Ureter (tissue), 1 donor: ENCODE data around the gene TMEM135. TPM values are rescaled to one million over a fixed set of nuclear protein-coding genes. Genes with fewer than 3 reads are reported as not detected.
"Not testable (repeated sequence)": the region's sequence is repeated elsewhere in the genome, so short reads cannot be mapped to it uniquely, and the experiment has no call there.

Experiments used
- DNase-seq: peaks from one replicate; pipeline ENCODE4 v3.0.0-alpha.2; 2020; ENCODE audit warnings: low spot score
- total RNA-seq: library from RNA; stranded (reverse); gene quantifications from one replicate; pipeline ENCODE4 v1.2.4, GENCODE V29; 2023
- donor health status: DM: yes; HTN: yes; CAD: no.

TMEM135 gene
- total RNA-seq, 1 donor from 2014 or later: 25.5 TPM

DNA sequence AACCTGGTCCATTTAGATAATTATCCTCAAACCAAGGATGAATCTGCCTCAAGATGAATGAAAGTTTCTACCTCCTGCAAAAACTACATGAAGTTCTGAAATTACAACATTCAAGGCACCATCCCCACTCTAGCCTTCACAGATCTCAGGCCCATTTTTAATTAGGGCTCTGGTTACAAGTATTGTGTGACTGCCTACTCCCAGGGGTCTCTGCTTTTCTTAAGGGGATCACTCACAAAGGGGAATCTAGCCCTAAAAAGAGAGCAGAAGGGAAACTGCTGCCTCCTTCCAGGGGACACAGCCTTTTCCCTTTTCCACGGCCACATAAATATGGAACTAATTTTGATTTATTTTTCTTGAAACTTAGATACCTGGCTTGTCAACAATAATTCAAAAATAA, 17.4 kb upstream of the TMEM135 start:
- no peak for DNase-seq

GRCh38 chr11:87020764-87021365, 16.9 kb upstream of the TMEM135 start:
- no peak for DNase-seq

- no peak for DNase-seq
Measured at GRCh38 chr11:87022254-87022653, 15.5 kb upstream of the TMEM135 start.

GRCh38 chr11:87022738-87023137, 15.0 kb upstream of the TMEM135 start:
- no peak for DNase-seq

DNA sequence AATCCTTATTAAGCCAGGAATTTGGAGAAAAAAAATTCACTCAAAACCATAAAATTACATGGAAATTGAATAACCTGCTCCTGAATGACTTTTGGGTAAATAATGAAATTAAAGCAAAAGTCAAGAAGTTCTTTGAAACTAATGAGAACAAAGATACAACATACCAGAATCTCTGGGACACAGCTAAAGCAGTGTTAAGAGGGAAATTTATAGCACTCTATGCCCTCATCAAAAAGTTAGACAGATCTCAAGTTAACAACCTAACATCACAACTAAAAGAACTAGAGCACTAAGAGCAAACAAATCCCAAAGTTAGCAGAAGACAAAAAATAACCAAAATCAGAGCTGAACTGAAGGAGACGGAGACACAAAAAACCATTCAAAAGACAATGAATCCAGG, 11.3 kb upstream of the TMEM135 start:
- not testable (repeated sequence) for DNase-seq

DNA sequence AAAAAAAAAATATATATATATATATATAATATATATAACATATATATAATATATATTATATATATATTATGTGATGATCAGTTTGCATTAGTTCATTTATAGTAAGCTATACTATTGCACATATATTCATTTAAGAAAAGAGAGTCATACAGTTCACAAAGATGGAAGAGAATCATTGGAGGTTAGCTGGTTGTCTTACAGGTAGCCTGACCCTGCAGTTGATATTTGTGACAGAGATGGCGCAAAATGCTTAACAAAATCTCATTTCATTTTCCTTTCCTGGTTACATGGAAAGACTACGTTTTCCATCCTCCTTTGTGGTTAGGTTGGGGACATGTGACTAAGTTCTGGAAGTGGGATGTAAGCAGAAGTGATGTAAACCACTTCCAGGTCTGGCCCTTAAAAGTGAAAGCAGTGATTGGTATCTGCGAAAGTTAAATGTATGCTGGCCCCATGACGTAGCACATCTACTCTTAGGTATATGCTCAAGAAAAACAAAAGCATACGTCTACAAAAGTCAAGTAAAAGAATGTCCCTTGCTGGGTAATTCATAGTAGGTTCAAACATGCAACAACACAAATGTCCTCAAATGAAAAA, 7.2 kb upstream of the TMEM135 start:
- DNase-seq: no peak

DNA sequence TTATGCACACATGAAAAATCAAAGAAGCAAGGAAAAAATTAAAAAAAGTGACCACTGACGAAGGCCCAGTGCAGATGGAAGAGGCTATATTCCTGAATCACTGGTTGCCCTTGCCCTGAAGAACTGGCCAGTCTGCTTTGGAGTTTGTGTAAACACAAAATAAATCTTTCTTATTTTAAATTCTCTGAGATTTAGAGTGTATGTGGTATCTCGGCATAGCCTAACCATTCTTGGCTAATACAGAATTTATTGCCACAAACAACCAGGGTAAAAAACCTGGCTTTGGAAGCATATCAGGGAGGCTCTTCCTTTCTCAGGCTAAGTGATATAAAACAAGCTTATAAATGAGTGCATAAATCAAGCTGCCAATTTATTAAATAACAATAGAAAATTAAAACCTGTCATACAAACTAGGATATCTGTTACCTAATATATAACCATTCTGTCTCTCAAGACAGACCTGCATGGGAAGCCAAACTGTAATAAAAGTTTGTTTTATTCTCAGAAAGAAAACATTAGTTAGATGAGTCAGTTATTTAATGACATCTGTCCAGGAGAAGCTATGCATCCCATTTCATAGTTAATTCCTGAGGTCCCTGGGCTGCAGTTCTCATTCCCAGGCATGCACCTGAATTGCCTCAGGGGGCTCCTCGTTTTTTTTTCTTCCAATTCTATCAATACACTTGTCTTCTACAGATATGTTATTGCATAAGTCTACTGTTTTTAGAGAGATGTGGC, 6.1 kb upstream of the TMEM135 start:
- no peak for DNase-seq

DNA sequence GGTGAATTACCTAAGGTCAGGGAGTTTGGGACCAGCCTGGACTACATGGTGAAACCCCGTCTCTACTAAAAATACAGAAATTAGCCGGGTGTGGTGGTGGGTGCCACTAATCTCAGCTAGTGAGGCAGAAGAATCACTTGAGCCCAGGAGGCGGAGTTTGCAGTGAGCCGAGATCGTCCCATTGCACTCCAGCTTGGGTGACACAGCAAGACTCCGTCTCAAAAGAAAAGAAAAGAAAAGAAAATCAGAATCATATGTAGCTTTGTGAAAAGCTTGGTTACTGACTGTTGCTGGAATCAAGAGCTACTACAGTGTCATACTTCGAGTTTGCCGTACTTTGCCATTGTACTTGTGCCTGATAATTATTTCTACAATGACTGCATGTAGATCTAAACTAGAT, 4.2 kb upstream of the TMEM135 start:
- DNase-seq: no peak

GRCh38 chr11:87035976-87036583, 1.7 kb upstream of the TMEM135 start:
- no peak for DNase-seq

DNA sequence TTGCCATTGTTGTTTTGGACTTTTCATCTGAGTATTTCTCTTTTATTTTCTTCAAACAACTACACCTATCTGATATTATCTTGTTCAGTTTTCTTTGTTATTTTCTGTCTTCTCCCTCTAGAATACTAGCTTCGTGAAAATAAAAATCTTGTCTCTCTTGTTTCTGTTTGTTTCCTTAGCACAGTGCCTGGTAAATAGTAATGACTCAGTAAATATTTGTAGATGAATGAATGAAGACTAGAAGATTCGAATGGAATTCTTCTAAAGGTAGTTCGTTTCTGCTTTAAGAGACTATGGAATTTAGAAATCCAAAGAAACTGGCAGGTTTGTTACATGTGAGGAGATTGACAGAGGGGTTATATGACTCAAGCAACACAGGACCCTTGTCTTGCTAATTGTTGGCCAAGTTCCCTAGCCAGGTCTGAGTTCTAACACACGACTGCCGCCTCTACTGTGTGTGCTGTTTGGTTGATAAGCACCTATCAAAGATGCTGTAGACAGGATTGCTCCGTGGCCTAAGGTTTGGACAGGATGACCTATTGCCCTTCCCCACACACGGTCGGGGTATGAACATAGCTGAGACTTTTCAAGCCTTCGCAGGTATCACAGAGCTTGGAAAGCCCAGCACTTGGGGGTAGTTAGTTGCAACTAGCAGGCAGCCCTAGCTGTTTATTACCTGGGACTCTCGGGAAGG, 831 bp upstream of the TMEM135 start:
- DNase-seq: no peak

GRCh38 chr11:87038235-87038977, 672 bp downstream of the TMEM135 start:
- DNase-seq: no peak

DNA sequence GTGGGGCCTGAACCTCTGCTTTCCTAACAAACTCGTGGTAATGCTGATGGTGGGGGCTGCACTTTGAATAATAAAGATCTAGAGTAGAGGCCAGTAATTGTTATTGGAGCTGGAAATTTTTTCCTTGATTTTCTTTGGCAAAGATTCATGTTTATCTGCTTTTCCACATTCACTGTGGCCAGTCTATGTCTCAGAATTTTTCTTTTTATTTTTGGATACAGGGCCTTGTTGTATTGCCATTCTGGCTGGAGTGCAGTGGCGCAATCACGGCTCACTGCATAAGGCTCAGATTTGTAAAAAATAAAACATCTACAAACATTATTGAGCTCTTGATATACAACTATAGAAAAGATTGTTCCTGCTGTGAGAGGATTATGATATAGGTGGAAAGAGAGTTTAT, 1.6 kb downstream of the TMEM135 start:
- no peak for DNase-seq

GRCh38 chr11:87043894-87044293, 6.2 kb downstream of the TMEM135 start:
- no peak for DNase-seq

- DNase-seq: no peak
Measured at GRCh38 chr11:87046824-87047223, 9.1 kb downstream of the TMEM135 start.

DNA sequence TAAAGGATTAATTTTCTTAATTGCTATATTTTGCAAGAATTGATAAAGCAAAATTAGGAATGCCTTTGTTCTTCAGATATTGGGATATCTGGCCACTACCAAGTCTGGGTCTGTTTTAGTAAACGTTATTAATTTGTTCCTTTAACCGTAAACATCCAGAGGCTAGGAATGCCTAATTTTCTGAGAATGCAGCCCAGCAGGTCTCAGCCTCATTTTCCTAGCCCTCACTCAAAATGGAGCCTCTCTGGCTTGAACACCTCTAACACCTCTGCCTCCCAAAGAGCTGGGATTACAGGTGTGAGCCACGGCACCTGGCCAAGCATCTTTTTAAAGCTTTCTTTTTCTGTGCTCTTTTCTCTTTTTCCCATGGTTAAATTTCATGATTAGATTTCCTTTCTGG, 18.4 kb downstream of the TMEM135 start:
- DNase-seq: no peak

DNA sequence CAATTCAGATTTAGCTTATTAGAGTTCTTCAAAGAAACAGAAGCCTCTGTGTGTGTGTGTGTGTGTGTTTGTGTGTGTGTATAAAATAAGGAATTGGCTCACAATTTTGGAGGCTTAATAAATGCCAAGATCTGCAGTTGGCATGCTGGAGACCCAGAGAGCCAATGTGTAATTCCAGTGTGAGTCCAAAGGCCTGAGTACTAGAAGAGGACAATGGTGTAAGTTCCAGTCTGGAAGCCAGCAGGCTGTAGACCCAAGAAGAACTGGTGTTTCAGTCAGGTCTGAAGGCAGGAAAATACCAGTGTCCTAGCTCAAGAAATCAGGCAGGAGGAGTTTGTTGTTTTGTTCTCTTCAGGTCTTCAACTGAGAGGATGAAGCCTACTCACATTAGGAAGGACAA, 20.0 kb downstream of the TMEM135 start:
- DNase-seq: no peak

DNA sequence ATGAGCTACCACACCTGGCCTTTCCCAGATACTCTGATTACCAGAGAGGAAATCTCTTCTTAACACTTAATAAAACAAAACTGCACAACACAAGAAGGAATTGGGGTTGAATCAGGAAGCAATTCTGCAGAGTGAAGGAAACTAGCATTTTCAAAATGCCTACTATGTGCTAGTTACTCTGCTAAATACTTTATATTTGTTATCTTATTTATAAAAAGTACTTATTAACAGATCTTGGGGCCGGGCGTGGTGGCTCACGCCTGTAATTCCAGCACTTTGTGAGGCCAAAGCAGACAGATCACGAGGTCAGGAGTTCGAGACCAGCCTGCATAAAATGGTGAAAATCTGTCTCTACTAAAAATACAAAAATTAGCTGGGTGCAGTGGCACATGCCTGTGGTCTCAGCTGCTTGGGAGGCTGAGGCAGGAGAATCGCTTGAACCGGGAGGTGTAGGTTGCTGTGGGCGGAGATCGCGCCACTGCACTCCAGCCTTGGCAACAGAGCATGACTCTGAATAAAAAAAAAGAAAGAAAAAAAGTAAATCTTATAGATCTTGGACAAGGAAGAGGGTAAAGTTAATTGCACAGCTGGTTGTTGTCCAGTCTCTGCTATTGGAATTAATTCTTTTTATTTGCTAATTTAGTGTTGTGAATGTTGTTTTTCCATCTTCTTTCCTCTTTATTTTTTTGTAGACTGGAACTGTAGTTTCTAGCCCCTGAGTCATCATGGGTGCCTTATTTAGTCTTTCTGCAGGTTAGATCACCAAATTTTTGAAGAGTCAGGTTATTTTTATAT, 22.1 kb downstream of the TMEM135 start:
- DNase-seq: no peak

DNA sequence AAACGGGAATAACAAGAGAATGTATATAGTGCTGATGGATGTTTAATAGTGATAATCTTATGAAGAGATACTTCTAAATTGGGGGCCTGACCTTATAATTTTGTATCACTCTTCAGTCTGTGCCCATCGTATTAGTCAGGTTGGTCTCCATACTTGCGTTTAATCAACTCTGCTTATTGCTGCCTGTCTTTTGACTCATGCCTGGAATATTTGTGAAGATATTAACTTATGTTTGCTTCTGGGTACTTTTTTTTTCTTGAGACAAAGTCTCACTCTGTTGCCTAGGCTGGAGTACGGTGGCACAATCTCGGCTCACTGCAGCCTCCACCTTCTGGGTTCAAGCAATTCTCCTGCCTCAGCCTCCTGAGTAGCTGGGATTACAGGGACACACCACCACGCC, 24.0 kb downstream of the TMEM135 start:
- no peak for DNase-seq

GRCh38 chr11:87063982-87064381, 26.2 kb downstream of the TMEM135 start:
- no peak for DNase-seq

- DNase-seq: no peak
Measured at GRCh38 chr11:87072787-87073186, 35.1 kb downstream of the TMEM135 start.
